A673 (cell line): ENCODE measurements around the gene TNS4.

Source experiments
- EZH2 ChIP-seq: fragments of 200-600 bp; sonication (generic); IDR thresholded peaks from 2 replicates; pipeline ENCODE4 v1.6.1; 2017; ENCODE audit warnings: borderline replicate concordance, low read depth, mild to moderate bottlenecking, mixed read lengths, antibody characterized with exemption, low read length; ENCODE audit not compliant: poor library complexity, severe bottlenecking
- TF ChIP-seq, protein P1 (sequence below): fragments of 300-800, 200-600 bp; sonication (generic); conservative IDR thresholded peaks from 2 replicates; pipeline ENCODE4 v1.5.1; 2017; ENCODE audit warnings: low read depth, mild to moderate bottlenecking, antibody characterized with exemption, low read length, moderate library complexity, mixed read lengths

DNA sequence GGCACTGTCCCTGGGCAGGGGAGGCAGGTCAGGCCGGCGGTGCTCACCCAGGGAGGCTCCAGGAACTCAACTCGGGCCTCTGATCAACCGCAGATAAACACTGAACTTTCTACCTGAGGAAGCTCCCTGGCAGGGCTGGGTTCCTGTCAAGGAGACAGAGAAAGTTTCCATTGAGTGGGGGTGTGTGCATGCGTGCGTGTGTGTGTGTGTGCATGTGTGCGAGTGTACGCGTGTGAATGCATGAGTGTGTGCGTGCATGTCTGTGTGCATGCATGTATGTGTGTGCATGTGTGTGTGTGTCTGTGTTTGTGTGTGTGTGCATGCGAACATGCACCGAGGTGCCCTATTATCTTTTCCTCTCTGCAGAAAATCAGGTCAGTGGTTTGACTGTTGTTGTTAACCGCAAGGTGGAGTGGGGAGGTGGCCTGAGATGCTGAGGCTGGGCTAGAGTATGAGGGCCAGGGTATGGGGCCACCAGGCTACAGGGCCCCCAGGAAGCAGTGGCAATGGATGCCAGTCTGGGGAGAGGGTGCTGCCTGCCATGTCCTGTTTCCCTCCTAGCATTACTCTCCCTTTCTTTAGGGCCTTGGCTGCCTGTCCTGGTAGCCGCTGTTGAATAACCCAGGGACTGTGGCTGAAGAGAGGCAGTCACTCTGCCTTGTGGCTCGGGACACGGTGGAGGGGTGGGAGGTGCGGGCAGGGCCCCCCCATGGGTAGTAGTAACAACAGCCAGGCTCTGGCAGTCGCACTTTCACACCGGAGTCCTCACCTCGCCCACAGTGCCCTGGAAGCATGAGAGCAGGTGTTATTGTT, 39.8 kb upstream of the TNS4 start:
- TF ChIP-seq, protein P1, sequence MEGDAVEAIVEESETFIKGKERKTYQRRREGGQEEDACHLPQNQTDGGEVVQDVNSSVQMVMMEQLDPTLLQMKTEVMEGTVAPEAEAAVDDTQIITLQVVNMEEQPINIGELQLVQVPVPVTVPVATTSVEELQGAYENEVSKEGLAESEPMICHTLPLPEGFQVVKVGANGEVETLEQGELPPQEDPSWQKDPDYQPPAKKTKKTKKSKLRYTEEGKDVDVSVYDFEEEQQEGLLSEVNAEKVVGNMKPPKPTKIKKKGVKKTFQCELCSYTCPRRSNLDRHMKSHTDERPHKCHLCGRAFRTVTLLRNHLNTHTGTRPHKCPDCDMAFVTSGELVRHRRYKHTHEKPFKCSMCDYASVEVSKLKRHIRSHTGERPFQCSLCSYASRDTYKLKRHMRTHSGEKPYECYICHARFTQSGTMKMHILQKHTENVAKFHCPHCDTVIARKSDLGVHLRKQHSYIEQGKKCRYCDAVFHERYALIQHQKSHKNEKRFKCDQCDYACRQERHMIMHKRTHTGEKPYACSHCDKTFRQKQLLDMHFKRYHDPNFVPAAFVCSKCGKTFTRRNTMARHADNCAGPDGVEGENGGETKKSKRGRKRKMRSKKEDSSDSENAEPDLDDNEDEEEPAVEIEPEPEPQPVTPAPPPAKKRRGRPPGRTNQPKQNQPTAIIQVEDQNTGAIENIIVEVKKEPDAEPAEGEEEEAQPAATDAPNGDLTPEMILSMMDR: no peak
- no peak for TF ChIP-seq EZH2
